ENCODE data around the gene PEMT.

The PEMT gene

DNA sequence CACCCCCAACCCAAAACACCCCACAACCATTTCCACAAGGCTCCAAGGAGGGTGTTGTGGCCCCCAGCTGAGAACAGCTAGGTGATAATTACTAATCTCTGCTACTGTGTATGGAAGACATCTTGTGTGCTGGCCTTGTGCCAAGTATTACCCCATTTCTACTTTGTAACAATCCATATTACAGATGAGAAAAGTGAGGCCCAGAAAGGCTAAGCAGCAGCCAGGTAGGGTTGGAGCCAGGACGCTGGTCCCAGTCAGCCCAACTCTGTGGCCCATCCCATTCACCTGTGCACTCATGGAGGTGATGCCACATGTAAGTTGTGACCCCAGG is 12.4 kb upstream of the PEMT start:
- DNase-seq = no peak

DNA sequence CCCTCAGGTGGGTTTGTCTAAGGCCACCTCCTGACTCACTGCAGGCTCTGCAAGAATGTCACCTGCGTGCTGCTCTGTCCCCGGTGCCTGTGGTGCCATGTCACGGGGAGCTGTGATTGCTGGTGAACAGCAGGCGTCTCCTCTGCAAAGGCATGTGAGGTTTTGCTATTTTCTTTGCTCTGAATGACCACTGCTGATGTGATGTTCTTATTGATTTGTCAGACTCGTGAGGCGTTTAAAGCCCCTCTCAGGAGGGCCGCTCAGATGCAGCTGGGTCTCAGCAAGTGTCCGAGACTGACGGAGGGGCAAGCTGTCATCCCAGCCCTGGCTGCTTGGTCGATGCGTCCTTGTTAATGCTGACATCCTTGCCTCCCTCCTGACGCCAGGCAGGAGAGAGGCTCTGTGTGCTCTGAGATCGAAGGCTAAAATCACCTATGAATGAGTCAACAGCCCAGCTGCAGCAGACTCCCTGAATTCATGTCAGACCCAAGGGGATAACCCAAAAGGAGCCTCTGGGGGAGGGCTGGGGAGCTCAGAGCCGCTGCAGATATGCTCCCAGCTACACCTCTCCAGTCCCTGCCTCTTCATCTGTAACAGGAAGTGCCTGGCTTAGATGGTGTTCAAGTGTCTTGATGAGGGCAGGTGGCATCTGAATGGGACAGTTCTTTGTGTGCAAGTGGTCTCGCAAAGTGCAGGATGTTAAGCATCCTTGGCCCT is 11.8 kb upstream of the PEMT start:
- DNase-seq = no peak

DNA sequence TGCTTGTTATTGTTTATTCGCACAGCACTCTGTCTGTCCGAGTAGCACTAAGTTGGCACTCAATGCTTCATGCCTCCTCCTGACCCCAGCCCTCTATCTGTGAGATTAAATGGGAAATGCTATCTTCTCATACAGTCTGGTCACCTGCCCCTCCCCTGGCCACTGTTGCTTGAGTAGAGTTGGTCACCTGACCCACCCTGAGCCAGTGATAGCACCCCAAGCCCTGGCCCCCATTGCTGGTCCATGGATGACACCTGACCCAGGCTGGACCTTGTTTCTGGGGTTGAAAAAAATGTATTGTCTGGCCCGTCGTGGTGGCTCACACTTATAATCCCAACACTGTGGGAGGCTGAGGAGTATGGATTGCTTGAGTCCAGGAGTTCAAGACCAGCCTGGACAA is 8.5 kb upstream of the PEMT start:
- DNase-seq = no peak

DNA sequence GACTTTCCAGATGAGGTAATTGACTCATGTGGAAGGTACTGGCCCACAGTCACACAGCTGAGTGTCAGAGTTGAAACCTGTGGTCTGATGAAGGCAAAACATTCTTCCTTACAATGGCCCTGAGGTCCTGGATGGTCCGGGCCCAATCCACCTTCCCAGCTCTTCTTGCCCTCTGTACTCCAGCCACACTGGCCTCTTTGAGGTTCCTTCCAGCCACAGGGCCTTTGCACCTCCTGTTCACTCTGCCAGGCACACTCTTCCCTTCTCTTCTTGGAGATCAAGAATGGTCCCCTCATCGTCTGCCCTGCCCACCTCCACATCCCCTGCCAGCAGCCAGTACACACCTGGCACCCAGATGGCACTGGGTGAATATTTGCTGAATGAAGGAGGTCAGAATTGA is 6.5 kb upstream of the PEMT start:
- DNase-seq = no peak

DNA sequence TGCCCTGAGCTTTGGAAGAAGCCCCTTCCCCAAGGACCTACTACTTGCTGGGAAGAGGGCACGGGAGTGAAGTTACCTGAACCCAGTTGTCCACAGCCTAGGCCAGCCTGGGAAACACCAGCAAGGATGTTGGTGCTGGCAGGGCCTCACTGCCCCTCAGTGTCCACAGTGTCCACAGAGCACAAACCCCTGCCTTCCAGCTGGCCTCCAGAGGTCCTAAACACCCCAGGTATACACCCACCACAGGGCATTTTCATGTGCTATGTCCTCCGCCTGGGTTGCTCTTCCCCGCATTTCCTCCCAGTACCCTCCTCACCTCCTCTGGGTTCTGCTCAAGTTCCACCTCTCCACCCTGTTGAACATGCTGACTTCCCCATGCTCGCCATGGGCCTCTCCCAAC is 4.2 kb upstream of the PEMT start:
- no peak for DNase-seq

DNA sequence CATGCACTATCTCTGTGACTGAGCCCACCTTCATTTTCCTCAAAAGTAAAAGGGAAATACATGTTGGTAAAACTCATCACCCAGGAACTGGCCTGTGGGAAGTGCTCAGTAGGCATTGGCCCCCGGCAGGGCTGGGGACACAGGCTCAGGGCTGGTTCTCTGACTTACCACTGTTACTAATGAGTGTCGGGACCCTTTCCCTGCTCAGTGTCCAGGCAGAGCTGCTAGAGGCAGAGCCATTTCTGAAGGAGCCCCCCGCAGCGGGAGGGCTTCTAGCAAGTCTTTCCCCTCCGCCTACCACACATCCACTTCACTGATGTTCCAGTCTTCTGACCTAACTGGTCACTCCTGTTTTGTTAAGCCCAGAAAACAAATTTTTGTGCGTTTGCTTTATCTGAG is 1.7 kb upstream of the PEMT start:
- no peak for DNase-seq

DNA sequence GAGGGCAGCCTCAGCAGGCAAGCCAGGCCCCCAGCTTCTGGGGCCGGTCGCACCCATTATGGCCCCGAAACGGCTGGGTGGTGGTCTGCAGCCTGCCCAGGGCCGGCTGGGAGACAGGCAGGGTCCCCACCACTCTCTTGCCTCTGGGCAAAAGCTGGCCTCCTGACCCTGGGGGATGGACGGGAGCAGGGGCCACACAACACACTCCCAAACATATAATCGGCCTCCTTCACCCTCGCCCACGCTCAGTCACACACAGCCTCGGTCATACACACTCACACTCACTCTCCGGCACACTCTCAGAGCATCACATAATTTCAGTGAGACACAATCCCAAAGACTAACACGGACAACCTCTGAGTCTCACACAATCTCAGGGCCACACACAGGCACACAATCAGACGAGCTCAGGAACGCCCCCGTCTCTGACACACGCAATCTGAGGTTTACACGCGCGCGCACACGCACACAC is 589 bp downstream of the PEMT start:
- no peak for DNase-seq

DNA sequence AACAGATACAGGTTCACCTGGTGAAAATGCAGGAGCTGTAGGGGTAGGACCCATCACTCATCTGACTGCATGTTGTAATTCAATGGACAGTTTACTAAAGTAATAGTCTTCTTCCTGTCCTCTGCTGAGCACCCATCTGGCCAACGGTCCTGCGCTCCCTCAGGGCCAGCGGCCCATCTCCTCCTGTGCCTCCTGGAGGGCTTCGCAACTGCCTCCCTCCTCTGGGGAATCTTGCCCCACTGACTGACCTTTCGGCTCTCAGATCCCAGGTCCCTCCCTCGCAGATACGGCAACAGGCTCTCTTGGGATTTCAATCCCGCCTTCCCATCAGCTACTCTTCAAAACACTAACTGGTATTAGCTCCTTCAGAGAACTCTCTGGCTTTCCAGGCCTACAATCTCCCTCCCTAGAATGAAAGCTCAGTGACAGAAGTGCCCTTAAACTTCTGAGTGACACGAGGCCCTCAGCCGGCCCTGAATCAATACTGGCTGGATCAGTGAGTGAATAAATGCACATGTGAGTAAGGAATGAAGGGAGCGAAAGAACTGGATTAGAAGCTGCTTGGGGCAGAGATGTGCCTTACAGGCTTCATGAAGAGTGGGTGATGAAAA is 1.3 kb downstream of the PEMT start:
- no peak for DNase-seq

DNA sequence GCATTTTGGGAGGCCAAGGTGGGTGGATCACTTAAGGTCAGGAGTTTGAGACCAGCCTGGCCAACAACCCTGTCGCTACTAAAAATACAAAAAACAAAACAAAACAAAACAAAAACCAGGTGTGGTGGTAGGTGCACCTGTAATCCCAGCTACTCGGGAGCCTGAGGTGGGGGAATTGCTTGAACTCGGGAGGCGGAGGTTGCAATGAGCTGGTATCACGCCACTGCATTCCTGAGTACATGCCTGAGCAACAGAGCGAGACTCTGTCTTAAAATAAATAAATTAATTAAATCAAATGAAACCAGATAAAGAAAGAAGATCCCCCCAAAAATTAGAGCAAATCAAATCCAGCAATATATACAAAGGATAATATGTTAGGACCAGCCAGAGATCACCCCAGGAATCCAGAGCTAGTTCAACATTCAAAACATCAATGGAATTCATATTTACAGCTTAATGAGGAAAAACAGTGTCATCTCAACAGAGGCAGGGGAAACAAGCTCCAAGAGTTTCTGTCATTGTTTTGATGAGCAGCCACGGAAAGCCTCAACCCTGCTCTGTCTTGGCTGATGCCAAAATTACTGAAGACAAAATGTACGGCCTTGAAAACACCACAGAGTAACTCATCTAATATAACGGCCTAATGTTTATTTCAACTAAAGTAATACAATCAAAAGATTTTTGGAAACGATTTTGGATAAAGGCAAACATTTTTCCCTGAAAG is 3.7 kb downstream of the PEMT start:
- DNase-seq = no peak

DNA sequence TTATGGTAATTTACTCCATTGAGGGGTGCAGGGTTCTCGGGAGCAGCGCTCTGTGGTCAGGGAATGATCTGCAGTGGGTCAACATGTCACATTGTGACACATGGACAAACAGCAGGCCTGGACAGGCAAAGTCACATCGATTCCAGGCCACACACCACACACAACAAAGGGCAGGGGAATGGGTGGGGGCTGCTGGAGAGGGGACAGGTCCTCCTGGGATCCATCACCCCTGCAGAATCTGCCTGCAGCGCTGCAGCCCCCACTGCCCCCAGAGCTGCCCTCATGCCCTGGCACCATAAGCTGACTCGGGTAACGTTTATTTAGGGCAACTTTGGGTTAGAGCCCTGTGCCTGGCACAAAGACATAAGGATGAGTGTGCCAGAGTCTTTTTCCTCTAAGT is 9.1 kb downstream of the PEMT start:
- DNase-seq = no peak

DNA sequence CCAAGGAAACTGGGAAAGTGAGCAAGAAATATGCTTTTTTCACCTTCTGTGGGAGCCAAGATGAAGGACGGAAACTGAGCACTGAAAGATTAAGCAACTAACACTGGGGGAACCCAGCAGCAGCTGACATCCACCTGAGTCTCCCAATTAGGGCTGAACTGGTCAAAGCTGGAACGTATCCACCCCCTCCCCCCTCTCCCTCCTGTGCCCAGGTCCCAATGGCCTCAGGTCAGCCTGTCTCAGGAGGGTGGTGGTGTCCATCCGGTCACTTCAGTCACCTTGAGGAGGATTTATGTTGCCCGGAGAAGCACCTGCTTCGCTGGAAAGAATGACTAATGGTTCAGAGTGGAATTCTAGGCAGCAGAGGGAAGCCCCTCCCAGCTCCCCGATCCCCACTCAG is 10.0 kb downstream of the PEMT start:
- no peak for DNase-seq

DNA sequence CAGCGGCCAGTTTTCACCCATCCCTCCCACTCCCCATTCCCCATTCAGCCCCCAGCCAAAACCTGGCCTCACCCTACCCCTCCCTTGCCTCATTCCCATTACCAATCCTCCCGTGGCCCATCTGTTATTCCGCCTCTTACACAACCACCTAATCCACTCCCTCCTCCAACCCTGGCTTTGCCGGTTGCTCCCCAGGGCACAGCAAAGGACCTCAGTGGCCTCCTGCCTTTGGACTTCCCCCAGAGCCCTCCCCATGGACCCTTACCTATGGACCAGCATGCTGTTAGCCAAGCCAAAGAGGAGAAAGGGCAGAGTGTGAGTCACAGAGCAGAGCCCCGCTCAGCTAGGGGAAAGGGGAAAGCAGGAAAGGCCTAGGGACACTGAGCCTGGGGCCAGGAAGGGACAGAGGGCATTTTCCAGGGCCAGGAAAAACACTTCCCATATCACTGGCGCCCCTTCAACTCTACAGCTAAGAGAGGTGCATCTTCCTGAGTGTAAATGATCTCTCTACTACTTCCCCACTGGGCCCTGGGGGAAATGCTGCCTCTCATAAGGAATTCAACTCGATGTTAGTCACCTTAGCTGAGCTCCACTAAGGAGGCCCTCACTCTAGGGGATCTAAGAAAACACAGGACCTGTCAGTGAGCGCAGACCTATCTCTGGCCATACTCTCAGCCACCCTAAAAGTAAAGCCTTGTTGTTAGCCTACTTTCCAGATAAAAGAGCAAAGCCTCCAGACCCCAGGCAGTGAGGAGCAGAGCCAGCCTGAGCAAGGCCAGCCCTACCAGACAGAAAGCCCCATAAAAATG is 10.6 kb downstream of the PEMT start:
- no peak for DNase-seq

DNA sequence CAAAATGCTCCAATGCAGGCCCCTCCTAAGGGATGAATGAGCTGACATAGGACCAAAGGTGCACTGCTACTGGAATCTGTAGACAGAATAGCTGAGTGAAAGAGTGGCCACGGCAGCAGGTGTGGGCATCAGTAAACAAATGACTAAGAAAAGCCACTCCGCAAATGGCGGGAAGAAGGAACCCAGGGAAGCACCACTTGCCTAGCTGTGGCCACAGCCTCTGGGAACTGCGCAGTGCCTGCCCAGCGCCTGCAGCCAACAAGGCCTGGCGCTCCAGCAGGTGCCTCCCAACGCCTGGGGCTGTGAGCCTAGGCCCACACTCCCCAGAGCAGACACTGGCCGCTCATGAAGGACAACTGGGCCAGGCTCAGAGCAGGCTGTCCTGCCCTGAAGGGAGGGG is 11.8 kb downstream of the PEMT start:
- no peak for DNase-seq

DNA sequence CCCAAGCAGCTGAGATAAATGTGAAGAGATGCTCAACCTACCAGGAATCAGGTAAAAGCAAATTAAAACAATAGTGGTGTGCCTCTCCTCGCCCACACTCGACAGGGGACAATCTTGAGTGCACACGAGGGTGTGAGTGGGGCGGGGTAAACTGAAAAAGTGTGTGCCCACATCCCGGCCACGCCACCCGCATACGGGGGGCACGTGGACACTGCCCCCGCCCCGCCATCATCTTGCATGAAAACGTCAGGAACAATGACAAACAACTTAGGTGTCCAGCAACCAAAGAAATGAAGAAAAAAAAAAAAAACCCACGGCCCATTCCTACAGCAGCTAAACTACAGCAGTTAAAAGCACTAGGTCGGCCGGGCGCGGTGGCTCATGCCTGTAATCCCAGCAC is 14.1 kb downstream of the PEMT start:
- DNase-seq = no peak

DNA sequence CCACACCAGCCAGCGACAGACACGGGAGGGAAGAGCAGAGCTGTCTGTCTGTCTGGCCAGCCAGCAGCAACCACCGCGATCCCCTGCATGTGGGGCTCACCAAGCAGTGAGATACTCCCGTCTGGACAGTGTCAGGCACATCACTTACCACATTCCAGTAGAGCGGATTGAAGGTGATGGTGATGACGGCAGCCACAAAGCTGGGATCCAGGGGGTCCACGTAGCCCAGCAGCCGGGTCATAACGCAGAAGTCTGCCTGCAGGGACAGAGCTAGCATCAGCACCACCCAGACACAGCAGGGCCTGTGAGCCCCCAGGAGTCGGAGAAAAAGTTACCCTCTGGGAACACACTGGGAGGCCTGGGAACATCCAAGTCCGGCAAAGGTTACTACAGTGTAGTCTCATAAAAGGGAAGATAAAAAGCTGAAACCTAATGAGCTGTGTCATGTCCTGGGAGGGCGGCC is 14.7 kb downstream of the PEMT start:
- DNase-seq = no peak

DNA sequence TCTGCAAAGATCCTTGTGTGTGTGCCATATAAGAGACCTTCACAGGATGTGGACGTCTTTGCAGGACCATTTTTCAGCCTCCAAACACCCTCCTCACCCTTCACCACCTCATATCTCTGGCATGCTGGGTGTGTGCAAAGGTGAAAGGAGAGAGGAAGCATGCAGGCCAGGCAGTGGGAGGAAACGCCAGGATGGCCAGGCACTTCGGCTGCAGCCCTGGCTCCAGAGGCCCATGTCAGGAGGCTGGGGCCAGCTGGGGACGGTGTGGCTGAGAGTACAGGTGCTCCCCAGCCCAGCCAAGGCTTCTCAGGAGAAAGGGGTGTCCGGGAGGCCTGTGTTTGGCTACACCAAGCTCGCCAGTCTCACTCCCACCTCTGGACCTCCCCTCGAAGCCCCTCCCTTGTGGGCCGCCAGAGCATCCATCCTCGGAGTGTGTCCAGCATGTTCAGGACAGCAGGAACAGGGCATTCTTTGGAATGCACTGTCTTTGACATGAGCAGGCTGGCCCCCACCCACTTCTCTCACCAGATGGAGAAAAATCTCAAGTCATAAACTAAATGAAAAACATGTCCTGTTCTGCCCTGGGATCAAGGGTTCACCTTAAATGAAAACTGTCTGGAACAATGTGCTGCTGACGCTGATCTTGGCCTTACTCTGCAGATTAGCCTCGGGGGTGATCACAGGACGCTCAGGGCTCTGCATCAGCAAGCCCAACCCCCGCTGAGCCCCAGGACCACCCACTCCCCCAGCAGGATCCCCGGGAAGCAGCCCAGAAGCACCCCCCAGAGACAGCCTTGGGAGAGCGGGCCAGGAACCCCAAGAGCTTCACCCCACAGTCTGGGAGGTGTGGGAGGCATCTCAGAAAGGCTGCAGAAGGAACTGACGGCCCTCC is 15.9 kb downstream of the PEMT start:
- DNase-seq = no peak

DNA sequence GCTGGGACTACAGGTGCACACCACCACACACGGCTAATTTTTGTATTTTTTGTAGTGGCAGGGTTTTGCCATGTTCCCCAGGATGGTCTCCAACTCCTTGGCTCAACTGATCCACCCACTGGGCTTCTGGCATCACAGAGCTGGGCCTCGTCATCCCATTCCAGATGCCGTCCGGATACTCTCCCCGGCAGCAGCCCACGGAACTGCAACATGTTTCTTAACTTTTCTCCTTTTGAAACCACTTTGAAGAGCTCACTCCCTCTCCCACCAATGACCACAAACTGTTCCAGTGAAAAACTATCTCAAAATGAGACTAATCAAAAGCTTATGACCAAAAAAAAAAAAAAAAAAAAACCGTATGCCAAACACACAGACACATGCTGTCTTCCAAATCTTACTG is 17.6 kb downstream of the PEMT start:
- no peak for DNase-seq

DNA sequence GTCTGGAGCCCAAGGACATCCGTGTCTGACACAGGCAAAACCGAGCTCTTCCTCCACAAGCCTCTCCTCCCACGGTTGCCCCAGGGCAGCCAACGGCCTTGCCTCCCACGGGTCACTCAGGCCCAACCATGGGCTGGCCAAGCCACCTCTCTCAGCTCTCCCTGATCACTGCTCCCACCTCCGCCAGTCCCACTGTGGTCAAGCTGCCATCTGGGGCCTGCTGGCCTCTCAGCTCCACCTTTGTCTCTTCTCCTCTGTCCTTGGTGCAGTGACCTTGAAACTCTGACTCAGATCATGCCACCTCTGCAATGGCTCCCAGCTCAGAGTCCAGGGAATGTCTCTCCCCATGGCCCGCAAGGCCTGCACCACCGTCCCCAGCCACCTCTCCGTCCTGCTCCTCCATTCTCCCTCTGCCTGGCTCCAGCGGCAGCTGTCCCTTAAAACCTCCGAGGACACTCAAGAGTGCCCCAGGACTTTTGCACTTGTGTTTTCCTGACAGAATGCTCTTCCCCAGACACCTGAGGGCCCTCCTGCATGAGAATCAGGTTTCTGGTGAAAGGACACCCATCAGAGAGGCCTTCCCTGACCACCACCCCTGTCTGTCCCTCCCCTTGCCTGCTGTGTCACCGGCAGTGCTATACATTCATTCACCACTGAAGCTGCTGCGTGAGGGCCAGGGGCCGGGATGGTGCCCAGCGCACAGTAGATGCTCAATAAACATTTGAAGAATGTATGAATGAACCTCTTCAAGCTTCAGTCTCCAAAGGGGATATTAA is 19.3 kb downstream of the PEMT start:
- DNase-seq = no peak

DNA sequence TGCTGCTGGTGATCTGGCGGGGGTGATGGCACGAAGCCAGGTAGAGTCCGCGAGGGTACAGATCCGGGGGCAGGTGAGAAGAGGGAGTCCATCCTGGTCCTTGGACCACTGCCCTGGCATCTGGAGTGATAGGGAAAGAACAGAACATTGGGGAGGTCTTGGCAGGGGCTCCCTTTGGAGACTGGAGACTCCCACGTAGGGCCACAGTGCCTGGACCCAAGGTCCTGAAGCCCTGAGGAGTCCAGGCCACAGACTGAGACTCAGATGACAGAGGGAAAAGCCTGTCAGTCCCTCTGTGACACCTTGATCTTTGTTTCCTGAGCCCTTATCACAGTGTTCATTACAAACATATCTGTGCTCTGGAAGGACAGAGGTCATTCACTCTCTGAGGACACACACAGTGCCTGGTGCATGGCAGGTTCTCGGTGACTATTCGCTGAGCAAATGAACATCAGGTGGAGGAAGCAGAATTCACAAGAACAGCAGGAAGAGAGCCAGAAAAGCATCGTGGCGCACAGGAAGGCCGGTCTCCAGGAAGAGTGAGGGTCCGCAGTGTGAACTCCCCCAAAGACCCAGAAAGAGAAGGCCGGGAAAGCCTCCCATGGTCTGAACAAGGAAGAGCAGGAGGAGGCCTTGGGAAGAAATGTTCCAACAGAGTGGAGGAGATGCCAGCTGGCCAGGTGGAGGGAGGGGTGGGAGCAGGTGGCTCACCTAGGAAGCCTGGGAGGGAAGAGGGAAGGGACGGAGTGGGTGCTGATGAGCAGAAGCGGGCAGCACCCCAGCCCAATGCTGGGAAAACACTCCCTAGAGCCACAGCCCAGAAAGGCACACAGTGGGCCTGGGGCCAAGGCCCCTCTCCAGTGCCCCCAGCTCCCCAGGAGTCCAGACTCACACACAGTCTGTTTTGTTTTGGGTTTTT is 20.5 kb downstream of the PEMT start:
- DNase-seq = no peak

DNA sequence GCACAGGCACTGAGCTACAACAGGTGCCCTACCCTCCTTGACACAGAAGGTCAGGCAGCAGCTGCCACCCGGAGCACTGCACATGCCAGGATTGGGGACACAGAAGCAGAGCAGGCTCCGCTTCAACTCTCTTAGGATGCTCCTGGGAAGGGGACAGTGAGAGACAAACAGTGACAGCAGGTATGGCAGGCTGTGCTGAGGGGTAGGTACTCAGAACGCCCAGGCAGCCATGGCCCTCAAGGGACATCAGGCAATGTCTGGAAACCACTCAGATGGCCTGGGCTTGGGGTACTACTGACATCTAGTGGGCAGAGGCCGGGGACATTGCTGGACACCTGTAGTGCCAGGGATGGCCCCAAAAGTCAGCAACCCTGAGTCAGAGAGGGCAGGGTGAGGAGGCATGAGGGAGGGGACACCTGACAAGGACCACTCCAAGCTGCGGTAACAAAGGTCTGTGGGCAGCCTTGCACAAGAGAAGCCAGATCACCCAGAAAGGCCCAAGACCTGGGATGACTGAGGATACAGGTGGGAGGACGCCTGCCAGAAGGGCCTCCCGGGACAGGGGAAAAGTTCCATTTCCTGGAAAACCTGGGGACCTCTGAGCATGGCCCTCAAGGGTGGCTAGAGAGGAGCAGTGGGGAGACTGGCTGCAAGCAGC is 21.2 kb downstream of the PEMT start:
- DNase-seq = no peak

All from CD4-positive, alpha-beta T cell treated with Interleukin-1 beta for 1 hour (primary cell).